Neural progenitor cell (in vitro differentiated cells): Measurements from ENCODE around the gene NOL3. TPM values are rescaled to one million over a fixed set of nuclear protein-coding genes. Genes with fewer than 3 reads are reported as not detected.

Experiments
- DNase-seq: peaks from one replicate; pipeline ENCODE4 v3.0.0-alpha.2; 2016; ENCODE audit warnings: low spot score
- H2AFZ ChIP-seq: fragments of 200-600 bp; sonication (generic); replicated peaks from 2 replicates; pipeline ENCODE4 v1.6.1; 2016; ENCODE audit warnings: antibody characterized with exemption
- H3F3A ChIP-seq: fragments of 200-600 bp; sonication (generic); 2 replicates; pipeline ENCODE4 v1.6.1; 2016; ENCODE audit warnings: antibody characterized with exemption, low read depth
- H3K27ac ChIP-seq: fragments of 200-600 bp; sonication (generic); 2 replicates; pipeline ENCODE4 v1.5.1; 2016; ENCODE audit warnings: mild to moderate bottlenecking
- H3K27me3 ChIP-seq: fragments of 200-600 bp; sonication (generic); 2 replicates; pipeline ENCODE4 v1.6.1; 2016; ENCODE audit warnings: mild to moderate bottlenecking, moderate library complexity
- H3K36me3 ChIP-seq: fragments of 200-600 bp; sonication (generic); 2 replicates; pipeline ENCODE4 v1.5.1; 2016
- H3K4me1 ChIP-seq: fragments of 200-600 bp; sonication (generic); 2 replicates; pipeline ENCODE4 v1.6.1; 2016; ENCODE audit warnings: mixed run types
- H3K4me2 ChIP-seq: fragments of 200-600 bp; sonication (generic); 2 replicates; pipeline ENCODE4 v1.6.1; 2016
- H3K4me3 ChIP-seq: fragments of 200-600 bp; sonication (generic); 2 replicates; pipeline ENCODE4 v1.5.1; 2016
- H3K79me2 ChIP-seq: fragments of 200-600 bp; sonication (generic); 2 replicates; pipeline ENCODE4 v1.6.1; 2016; ENCODE audit warnings: low read depth
- H3K9ac ChIP-seq: fragments of 200-600 bp; sonication (generic); 2 replicates; pipeline ENCODE4 v1.6.1; 2016
- H3K9me3 ChIP-seq: fragments of 200-600 bp; sonication (generic); 2 replicates; pipeline ENCODE4 v1.5.1; 2016; ENCODE audit warnings: low read depth
- H4K20me1 ChIP-seq: fragments of 200-600 bp; sonication (generic); 2 replicates; pipeline ENCODE4 v1.6.1; 2016; ENCODE audit warnings: low read depth
- H3K27ac Mint-ChIP-seq: 3 replicates; pipeline ENCODE4 v1.8.0; 2021; ENCODE audit warnings: mixed read lengths
- H3K27me3 Mint-ChIP-seq: 2 replicates; pipeline ENCODE4 v1.8.0; 2022; ENCODE audit warnings: low read depth, mild to moderate bottlenecking, inconsistent platforms, moderate library complexity, mixed read lengths; ENCODE audit not compliant: insufficient read depth
- H3K36me3 Mint-ChIP-seq: 3 replicates; pipeline ENCODE4 v1.8.0; 2021; ENCODE audit warnings: mixed read lengths
- H3K4me1 Mint-ChIP-seq: 3 replicates; pipeline ENCODE4 v1.8.0; 2021; ENCODE audit warnings: mixed read lengths
- H3K4me3 Mint-ChIP-seq: 3 replicates; pipeline ENCODE4 v1.8.0; 2021; ENCODE audit warnings: mild to moderate bottlenecking, moderate library complexity, mixed read lengths
- H3K9me3 Mint-ChIP-seq: 3 replicates; pipeline ENCODE4 v1.8.0; 2020; ENCODE audit warnings: mixed read lengths
- CTCF ChIP-seq: fragments of 200-600 bp; sonication (generic); IDR thresholded peaks from 2 replicates; pipeline ENCODE4 v1.5.1; 2017; ENCODE audit warnings: antibody characterized with exemption, mild to moderate bottlenecking
- EZH2 ChIP-seq: fragments of 200-600 bp; sonication (generic); IDR thresholded peaks from 2 replicates; pipeline ENCODE4 v1.6.1; 2017; ENCODE audit warnings: antibody characterized with exemption, mild to moderate bottlenecking, moderate library complexity
- EZH2phosphoT487 ChIP-seq: fragments of 200-600 bp; sonication (generic); IDR thresholded peaks from 2 replicates; pipeline ENCODE4 v1.6.1; 2017; ENCODE audit warnings: antibody characterized with exemption
- total RNA-seq: library from RNA; depleted of rRNA; stranded (reverse); fragments of >200 nt; gene quantifications from 2 replicates; pipeline ENCODE4 v1.2.3, GENCODE V29; 2015; ENCODE audit warnings: low replicate concordance

NOL3 gene
- total RNA-seq, 1 donor from 2014 or later, result 0.37 TPM

- Mint-ChIP-seq H3K4me1 (peaks cover 16% of the 10 kb centered on the region), H3K4me3 (no peak overlapping the region), H3K9me3 (no peaks in the 10 kb centered on the region), H3K27ac (no peak overlapping the region), H3K27me3 (peaks cover 47% of the 10 kb centered on the region), H3K36me3 (peaks cover 4% of the 10 kb centered on the region)
- Histone ChIP-seq H3K9me3 (no peaks in the 10 kb centered on the region), H3K4me1 (peaks cover 4% of the 10 kb centered on the region), H3F3A (peaks cover 19% of the 10 kb centered on the region), H3K4me2 (no peak overlapping the region), H3K79me2 (no peaks in the 10 kb centered on the region), H3K27ac (no peak overlapping the region), H4K20me1 (peaks cover 73% of the 10 kb centered on the region), H2AFZ (no peak overlapping the region), H3K27me3 (peaks cover 79% of the 10 kb centered on the region), H3K4me3 (no peak overlapping the region), H3K36me3 (no peaks in the 10 kb centered on the region), H3K9ac (no peak overlapping the region)
- no peak for TF ChIP-seq EZH2phosphoT487
- no peak for TF ChIP-seq CTCF
- TF ChIP-seq EZH2, result no peak
- DNase-seq, result no peak
Observed at GRCh38 chr16:67176662-67177061, 6.3 kb downstream of the NOL3 start.

GRCh38 chr16:67177743-67178699 lies 7.7 kb downstream of the NOL3 start:
- peak overlapping the region; percentile 47 for H3K4me3 ChIP-seq
- H3K4me2 ChIP-seq, result peak overlapping the region; percentile 75
- Mint-ChIP-seq H3K27me3 (peaks cover 35% of the 10 kb centered on the region), H3K4me3 (peak overlapping the region; percentile 63), H3K4me1 (peaks cover 15% of the 10 kb centered on the region), H3K9me3 (no peaks in the 10 kb centered on the region), H3K36me3 (peaks cover 4% of the 10 kb centered on the region), H3K27ac (no peak overlapping the region)
- peak; percentile 73 for TF ChIP-seq EZH2
- peak; percentile 10 for TF ChIP-seq CTCF
- peak; percentile 47 for TF ChIP-seq EZH2phosphoT487
- peaks cover 7% of the 10 kb centered on the region for H3K79me2 ChIP-seq
- H3F3A ChIP-seq, result peaks cover 17% of the 10 kb centered on the region
- peak; percentile 87 for DNase-seq
- H3K27ac ChIP-seq, result no peak overlapping the region
- H3K4me1 ChIP-seq, result peaks cover 8% of the 10 kb centered on the region
- no peak overlapping the region for H3K9ac ChIP-seq
- no peak overlapping the region for H2AFZ ChIP-seq
- H4K20me1 ChIP-seq, result peaks cover 72% of the 10 kb centered on the region
- no peaks in the 10 kb centered on the region for H3K9me3 ChIP-seq
- H3K36me3 ChIP-seq, result no peaks in the 10 kb centered on the region
- H3K27me3 ChIP-seq, result peaks cover 66% of the 10 kb centered on the region

GRCh38 chr16:67179421-67180080 lies 9.2 kb downstream of the NOL3 start:
- no peak overlapping the region for H3K4me3 Mint-ChIP-seq
- peaks cover 5% of the 10 kb centered on the region for H3K4me1 Mint-ChIP-seq
- DNase-seq, result no peak
- H3K36me3 ChIP-seq, result no peaks in the 10 kb centered on the region
- no peak overlapping the region for H2AFZ ChIP-seq
- no peak overlapping the region for H3K27ac Mint-ChIP-seq
- H3K4me3 ChIP-seq, result no peak overlapping the region
- H3K9me3 ChIP-seq, result no peaks in the 10 kb centered on the region
- TF ChIP-seq EZH2phosphoT487 (no peak), CTCF (peak; percentile 12)
- H3K36me3 Mint-ChIP-seq, result peaks cover 4% of the 10 kb centered on the region
- peaks cover 24% of the 10 kb centered on the region for H3K27me3 Mint-ChIP-seq
- peaks cover 9% of the 10 kb centered on the region for H3K4me1 ChIP-seq
- no peak overlapping the region for H3K9ac ChIP-seq
- H3F3A ChIP-seq, result peaks cover 10% of the 10 kb centered on the region
- H4K20me1 ChIP-seq, result peaks cover 61% of the 10 kb centered on the region
- no peak overlapping the region for H3K4me2 ChIP-seq
- H3K79me2 ChIP-seq, result peaks cover 11% of the 10 kb centered on the region
- no peak overlapping the region for H3K27ac ChIP-seq
- H3K9me3 Mint-ChIP-seq, result no peaks in the 10 kb centered on the region
- H3K27me3 ChIP-seq, result peaks cover 57% of the 10 kb centered on the region
